GM19035 (cell line): ENCODE measurements around the gene GABRG3.

Source experiments
- ATAC-seq: cut with Tn5 transposase; IDR thresholded peaks from one replicate; pipeline ENCODE4 v1.9.1; 2021; ENCODE audit not compliant: unreplicated experiment

Gene GABRG3

DNA sequence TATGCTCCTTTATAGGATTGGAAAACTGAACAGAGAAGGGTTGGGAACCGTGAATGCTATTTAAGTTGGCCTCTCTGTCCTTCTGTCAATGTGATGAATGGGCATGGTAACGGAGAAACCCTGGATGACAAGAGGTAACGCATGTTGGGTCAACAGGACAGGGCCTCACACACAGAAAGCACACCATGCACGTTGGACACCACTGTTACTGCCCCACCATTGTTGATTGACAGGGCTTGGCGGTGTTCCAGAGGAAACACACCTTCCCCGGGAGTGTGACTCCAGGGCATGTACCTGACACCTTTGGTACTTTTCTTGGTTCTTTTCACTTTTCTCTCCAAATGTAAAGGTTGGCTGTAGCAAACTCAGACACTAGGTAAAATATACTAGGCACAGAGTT lies 579.7 kb downstream of the GABRG3 start:
- no peak for ATAC-seq

DNA sequence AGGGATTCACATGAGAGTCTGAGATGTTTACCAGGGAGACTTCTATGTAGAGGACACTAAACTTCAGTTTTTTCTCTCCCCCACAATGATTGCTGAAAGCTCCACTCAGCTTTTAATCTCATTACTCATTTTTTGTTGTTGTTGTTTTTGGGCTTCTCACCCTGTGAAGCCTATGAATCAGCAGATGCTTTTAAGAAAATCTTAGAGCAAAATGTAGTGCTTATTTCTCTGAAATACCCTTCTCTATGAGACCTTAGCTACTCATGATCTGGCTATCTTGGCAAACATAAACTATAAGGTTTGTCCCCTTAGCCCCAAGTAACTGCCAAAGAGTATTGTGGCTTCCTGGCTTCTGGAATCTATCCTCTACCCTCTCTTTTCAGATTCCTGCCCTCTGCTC lies 590.8 kb downstream of the GABRG3 start:
- ATAC-seq = no peak

DNA sequence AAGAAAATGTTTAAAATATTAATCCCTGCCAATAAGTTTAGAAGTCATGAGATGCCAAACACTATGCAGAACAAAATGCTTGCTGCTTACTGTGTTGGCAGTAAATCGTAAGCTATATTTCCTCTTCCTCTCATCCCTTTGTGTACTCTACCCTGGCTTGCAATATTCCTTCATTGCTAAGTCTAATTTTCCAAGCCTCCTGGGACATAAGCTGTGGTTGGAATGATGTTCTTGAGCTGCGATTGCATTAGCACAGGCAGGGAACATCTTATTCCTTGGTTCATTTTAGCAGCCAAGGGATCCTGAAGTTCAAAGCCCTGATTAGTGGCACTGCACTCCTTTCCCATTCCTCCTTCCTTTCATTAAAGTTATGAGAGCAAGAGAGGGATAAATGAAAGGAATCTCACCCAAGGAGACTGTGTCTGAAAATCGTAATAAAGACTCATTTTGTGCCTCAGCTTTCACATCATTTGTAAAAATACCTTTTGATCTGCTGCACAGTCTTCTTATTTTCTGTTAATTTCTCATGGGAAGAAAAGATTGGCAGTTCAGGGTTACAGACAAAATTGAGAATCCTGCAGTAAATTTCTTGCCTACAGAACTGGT lies 592.9 kb downstream of the GABRG3 start:
- no peak for ATAC-seq

DNA sequence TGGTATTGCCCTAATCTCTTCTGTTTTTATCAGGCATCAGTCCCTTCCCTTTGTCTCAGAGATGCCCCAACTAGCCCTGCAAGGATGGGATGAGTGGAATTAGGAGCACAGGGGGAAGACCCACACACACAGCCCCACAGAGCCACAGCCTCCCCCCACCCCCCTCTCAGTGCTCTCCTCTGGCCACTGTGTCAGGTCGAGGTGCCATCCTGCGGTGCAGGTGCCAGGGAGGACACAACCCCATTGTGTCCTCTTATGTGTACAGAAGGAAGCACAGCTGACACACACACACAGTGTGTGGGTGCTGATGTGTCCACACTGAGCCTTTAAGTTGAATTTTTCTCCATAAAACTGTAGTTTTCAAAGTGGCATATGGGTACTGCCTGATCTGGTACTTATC lies 593.7 kb downstream of the GABRG3 start:
- ATAC-seq = no peak

DNA sequence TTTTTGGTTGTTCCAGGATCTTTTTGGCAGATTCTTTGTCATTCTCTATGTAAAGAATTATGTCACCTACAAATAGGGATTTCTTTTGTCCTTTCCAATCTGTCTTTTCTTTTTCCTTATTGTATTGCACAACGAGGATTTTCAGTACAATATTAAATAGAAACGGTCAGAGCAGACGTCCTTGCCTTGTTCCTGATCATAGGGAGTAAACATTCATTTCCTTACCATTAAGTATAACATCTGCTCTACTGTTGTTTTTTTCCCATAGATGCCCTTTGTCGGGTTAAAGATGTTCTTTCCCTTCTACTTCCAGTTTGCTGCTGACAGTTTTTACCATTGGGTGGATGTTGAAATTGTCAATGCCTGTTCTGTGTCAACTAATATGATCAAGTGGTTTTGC lies 599.8 kb downstream of the GABRG3 start:
- no peak for ATAC-seq

DNA sequence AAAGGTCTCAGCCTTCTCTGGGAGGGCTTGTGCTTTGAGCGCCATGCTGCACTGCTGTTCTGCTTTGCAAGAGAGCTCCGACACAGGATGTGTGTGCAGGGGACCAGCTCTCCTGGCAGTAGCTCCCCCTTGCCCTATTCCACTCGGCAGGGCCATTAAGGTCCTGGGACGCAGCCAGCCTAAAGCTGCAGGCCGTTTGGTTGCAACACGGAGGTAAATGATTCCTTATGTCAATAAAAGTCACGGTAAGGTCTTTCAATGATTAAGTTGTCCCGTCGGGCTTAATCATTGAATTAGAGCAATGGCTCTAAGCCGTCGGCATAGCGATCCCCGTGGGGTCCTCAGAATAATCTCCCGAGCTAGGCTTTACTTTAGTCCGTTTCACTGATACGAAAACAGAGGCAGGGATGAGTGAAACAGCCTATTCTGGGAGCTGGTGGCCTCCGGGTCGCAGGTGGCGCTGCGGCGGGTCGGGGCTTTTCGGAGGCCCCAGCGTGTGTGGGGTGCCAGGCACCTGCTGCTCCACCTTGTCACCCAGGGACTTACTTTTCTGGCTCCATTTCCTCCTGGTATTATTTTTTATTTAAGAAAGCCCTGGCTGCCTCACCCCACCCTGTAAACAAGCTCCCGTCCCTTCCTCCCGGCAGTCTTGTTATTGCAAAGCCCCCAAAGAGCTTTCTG lies 603.0 kb downstream of the GABRG3 start:
- ATAC-seq = no peak

DNA sequence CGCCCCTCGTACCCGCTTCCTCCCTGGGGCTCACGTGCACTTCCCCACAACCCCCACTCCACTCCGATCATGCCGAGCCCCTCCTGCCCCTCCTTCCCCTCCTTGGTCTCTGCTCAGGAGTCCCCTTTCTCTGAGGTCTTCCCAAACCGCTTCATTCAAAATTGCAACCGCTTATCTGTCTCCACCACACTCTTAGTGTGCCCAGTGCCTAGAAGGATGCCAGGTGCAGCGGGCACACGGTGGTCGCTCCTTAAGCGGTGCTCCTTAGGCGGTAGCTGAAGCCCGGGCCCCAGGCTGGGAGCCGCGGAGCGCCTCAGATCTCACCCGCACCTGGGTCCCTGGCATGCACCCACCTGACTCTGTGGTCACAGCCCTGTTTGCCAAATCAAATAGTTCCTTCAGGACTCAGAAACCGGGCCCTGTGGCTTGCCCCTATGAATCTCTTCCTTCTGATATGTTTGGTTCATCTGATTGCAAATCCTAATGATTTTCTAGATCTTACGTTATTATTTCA lies 603.6 kb downstream of the GABRG3 start:
- no peak for ATAC-seq

DNA sequence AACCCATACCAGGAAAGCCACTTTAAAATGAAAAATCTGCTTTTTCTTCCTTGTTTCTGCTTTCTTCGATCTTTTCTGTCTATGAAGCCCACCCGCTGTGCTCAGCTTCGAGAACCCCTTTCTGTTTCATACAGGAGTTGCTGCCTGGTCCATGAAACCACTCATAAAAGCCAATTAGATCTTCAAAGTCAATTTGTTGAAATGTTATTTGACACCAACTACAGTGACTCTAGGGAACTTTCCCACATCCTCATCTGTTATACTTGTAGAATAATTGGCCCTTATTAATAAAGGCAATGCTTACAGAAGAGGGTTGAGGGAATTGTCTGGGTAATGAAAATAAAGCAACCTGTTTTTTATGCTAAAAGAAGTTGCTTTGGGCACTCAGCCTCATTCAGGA lies 604.5 kb downstream of the GABRG3 start:
- ATAC-seq = no peak

DNA sequence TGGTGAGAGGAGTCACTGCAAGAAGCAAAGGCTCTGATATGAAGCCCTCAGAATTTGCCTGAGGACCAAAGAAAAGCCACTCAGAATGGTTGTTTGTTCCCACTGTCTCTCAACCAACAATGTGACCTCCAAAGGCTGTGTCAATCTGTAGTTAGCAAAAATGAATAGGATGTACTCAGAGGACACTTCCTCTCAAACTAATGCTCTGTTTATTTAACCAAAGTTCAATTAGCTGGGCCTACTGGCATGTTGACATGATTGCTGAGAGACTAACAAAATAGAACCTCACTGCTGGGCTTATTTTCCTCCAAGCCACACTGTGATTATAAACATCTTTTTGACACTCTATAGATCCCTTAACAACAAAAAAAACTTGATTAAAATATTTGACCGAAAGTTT lies 605.6 kb downstream of the GABRG3 start:
- ATAC-seq = no peak

DNA sequence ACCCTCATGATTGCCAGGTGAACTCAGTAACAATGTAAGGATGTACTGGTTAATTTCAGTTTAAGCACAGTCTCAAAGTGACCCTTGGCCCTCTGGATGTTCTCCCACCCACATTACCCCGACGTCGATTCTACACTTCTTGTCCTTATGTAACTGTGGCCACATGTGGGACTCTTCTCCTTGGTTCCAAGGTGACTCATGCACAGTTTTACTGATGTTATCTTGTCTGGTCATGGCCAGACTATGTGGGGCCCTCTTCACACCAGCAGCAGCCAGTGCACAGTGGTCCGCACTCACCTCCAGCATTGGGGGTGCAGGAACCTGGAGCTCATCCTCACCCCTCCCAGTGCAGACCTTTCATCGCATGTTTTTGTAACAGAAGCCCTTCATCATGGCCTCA lies 608.8 kb downstream of the GABRG3 start:
- ATAC-seq = no peak

DNA sequence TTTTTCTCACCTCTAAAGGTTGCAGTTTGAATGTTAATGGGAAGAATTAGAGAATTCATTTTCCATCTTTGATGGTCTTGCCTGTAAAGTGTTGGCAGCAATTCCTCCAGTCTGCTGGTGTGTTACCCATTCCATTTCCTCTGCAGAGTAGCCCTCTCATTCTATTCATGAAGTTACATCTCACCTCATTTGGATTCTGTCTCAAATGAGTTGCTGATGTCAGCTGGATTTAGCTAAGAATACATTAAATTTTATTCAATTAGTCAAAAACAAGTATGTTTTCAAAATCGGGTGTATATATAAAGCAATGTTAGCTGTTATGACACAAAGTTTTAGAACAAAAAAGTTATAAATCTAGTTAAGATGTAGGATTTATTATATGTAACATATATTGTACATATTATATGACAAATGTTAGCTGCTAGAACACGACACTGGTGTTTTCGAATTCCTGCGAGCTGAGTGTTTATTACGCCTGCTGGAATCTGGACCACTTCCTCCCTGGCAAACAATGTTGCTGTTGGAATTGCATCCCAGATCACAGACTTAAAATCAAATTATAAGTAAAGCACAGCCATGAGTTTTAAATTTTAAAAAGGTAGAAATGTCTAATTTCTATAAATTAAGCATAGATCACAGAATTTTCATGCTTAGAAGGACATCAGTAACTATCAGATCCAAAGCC lies 611.9 kb downstream of the GABRG3 start:
- no peak for ATAC-seq

DNA sequence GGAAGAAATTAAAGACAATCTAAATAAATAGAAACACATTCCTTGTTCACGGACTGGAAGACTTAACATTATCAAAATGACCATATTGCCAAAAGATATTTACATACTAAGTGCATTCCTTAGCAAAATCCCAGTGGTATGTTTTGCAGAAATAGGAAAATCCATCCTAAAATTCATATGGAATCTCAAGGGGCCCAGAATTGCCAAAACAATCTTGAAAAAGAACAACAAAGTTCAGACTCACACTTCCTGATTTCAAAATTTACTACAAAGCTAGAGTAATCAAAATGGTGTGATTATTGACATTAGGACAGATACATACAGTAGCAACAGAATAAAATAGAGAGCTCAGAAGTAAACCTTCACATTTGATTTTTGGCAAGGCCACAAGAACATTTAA lies 612.7 kb downstream of the GABRG3 start:
- no peak for ATAC-seq

DNA sequence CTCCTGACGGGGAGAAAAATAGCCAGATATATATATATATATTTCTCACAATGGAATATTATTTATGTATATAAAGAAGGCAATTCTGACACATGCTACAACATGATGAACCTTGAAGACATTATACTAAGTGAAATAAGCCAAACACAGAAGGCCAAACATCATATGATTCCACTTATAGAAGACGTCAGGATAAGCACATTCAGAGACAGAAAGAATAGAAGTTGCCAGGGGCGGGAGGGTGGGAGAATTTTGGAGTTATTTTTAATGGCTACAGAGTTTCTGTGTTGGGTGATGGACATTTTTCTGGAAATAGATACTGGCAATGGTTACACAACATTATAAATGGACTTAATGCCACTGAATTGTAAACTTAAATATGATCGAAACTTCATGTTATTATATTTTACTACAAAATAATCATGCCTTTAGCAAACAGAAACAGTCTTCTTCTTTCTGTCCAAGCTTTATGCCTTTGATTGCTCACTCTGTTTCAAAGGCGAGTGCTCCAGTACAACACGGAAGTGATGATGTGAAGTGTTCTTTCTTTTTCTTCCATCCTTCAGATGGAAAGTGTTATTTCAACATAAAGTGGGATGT lies 614.2 kb downstream of the GABRG3 start:
- ATAC-seq = no peak

DNA sequence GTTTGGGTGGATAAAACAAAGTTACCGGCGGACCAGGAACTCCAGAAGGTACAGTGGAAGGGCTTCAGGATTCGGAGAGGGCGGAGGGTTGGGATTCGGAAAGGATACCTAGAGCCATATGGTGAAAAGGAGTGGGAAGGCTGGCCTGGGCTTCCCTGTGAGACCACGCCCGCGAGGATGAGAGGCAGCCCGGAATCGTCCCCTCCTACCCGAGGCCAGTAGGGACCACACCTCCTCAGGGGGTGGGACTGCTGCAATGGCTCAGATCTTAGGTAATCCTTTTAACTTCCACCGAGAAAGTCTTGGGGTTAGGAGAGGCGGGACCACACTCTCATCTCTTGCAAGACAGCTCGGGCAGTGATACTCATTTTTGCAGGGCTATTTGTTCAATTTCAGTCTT lies 616.8 kb downstream of the GABRG3 start:
- no peak for ATAC-seq

DNA sequence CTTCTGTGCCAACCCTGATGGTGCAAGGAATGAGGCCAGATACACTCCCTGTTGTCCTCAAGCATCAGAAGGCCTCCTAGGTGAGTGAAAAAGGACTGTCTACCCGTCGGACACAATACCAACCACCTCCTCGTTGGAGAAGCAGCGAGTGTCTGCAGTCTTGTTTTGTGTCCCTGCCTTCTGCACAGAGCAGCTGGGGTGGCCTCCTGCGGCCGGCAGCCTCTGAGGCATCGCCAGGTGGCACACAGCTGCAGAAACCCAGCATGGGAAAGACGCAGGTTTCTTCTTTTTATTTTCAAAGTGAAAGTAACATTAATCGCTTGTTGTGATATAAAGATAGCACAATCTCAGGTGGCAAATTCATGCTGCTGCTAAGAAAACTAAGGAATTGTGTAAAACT lies 618.3 kb downstream of the GABRG3 start:
- ATAC-seq = no peak

DNA sequence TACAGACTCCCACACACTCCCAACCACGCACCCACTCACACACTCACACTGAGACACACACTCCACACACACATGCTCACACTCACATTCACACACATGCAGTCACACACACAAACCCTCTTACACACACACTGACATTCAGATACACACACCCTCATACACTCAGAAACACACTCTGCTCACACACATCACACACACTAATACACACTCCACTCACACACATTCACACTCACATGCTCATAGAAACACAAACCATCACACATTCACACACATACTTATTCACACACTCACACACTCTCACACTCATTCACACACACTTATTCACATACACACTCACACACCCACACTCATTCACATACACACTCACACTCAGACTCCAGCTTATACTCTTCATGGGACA lies 618.8 kb downstream of the GABRG3 start:
- ATAC-seq = no peak
